Thyroid gland (tissue), 4 donors: Measurements from ENCODE around the gene IFFO2.

Experiments
- POLR2A ChIP-seq, 2 donors: fragments of 450-650 bp; IDR thresholded peaks; one replicate each; pipeline ENCODE4 v1.6.1; 2017; ENCODE audit warnings: antibody characterized with exemption in 2 of 2, mild to moderate bottlenecking in 2 of 2, moderate library complexity in 1 of 2
- TF ChIP-seq, protein P1 (sequence below), 6 experiments: fragments of 200-600 bp in 3 of 6; fragments of 450-650 bp in 3 of 6; sonication (generic) in 3 of 6; IDR thresholded peaks; one replicate each; pipeline ENCODE4 v1.5.1; 2016 to 2019; ENCODE audit warnings: antibody characterized with exemption in 6 of 6, mild to moderate bottlenecking in 2 of 6, inconsistent platforms in 1 of 6, moderate library complexity in 1 of 6

- no peak for TF ChIP-seq POLR2A (IDR thresholded peaks at IDR 0.05)
- TF ChIP-seq, protein P1, sequence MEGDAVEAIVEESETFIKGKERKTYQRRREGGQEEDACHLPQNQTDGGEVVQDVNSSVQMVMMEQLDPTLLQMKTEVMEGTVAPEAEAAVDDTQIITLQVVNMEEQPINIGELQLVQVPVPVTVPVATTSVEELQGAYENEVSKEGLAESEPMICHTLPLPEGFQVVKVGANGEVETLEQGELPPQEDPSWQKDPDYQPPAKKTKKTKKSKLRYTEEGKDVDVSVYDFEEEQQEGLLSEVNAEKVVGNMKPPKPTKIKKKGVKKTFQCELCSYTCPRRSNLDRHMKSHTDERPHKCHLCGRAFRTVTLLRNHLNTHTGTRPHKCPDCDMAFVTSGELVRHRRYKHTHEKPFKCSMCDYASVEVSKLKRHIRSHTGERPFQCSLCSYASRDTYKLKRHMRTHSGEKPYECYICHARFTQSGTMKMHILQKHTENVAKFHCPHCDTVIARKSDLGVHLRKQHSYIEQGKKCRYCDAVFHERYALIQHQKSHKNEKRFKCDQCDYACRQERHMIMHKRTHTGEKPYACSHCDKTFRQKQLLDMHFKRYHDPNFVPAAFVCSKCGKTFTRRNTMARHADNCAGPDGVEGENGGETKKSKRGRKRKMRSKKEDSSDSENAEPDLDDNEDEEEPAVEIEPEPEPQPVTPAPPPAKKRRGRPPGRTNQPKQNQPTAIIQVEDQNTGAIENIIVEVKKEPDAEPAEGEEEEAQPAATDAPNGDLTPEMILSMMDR (IDR thresholded peaks at IDR 0.05): no peak
Measured at GRCh38 chr1:18859560-18859959, 96.9 kb downstream of the IFFO2 start, which contains the start of gene TAS1R2.
